HFF-Myc (cell line): Measurements from ENCODE around the gene GJB6.

ENCODE experiments used
- DNase-seq: peaks from one replicate; pipeline ENCODE4 v3.0.0-alpha.2; 2011; ENCODE audit warnings: low read depth; ENCODE audit errors: extremely low read depth
- H3K4me3 ChIP-seq: replicated peaks from 2 replicates; pipeline ENCODE4 v1.5.1; 2011; ENCODE audit warnings: low read depth, mild to moderate bottlenecking, control low read depth, low read length
- TF ChIP-seq, protein P1 (sequence below): IDR thresholded peaks from 2 replicates; pipeline ENCODE4 v1.5.1; 2012; ENCODE audit warnings: mild to moderate bottlenecking, low read depth, low read length, control low read depth; ENCODE audit errors: missing control alignments

The GJB6 gene

DNA sequence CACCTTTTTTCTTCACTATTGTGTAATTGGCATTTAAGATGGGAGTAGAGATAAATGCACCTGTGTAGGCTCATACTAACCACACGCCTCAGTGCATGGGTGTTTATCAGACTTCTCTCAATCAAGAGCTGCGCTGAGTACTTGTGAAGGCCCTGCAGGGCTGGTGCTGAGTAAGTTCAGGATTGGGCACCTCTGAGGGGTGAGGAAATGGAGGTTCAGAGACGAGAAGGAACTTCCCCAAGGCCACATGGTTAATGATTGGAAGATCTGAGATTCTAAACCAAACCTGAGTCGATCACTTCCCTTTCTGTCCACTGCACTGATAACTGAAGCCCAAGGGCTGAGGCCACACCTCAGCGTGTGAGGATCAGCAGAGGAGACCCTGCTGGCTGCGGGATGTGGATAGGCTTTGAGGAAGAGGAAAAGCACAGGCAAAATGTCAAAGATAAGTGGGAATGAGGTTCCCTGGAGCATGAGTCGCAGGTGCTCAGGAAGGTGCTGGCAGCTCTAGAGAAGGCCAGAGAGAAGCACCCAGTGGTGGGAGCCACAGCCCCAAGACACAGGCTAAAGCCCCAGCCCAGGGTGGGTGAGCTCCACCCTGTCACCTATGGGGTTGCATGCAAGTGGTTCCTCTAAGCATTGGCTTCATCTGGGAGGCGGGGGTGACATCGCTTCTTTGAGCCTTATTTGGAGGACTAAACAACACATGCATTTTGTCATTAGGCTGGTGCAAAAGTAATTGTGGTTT, 32.3 kb upstream of the GJB6 start:
- no peak for DNase-seq
- TF ChIP-seq, protein P1, sequence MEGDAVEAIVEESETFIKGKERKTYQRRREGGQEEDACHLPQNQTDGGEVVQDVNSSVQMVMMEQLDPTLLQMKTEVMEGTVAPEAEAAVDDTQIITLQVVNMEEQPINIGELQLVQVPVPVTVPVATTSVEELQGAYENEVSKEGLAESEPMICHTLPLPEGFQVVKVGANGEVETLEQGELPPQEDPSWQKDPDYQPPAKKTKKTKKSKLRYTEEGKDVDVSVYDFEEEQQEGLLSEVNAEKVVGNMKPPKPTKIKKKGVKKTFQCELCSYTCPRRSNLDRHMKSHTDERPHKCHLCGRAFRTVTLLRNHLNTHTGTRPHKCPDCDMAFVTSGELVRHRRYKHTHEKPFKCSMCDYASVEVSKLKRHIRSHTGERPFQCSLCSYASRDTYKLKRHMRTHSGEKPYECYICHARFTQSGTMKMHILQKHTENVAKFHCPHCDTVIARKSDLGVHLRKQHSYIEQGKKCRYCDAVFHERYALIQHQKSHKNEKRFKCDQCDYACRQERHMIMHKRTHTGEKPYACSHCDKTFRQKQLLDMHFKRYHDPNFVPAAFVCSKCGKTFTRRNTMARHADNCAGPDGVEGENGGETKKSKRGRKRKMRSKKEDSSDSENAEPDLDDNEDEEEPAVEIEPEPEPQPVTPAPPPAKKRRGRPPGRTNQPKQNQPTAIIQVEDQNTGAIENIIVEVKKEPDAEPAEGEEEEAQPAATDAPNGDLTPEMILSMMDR, result no peak
- H3K4me3 ChIP-seq, result no peak overlapping the region

DNA sequence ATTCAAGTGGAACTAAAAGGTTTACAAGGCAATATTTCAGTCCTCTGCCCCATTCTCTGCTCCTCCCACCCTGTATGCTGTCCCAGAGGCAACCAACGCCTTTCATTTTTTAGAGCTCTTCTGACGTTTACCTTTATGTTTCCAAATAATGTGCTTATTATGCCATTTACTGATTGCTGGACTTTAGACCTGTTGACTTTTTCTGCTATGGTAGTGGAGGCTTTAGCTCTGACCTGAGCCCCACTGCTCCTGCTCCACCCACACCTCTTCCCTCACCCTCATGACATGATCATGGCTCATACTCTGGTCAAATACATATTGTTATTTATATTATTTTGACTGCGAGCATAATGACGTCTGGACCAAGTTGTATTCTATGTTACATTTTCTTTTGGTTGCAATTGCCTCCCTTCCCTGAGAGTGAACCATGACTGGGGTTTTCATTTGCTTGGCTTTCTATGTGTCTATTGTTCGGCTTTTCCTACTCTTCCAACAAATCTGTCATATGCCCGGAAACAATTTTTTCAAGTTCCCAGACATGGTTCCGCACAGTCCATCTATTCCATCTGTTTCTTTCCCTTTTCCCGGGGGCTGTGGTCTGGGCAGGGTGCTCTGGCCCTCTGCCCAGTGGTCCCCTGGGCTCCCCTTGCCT, 31.4 kb upstream of the GJB6 start:
- no peak overlapping the region for H3K4me3 ChIP-seq
- DNase-seq, result no peak
- TF ChIP-seq, protein P1, result no peak

DNA sequence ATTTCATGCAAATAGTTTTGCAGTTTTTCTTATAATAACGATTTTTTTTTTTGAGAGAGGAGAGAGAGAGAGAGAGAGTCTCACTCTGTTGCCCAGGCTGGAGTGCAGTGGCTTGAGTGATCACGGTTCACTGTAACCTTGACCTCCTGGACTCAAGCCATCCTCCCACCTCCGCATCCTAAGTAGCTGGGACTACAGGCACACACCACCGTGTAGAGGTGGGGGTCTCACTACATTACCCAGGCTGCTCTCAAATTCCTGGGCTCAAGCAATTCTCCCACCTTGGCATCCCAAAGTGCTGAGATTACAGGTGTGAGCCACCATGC, 26.8 kb upstream of the GJB6 start:
- DNase-seq, result no peak
- TF ChIP-seq, protein P1, result no peak
- H3K4me3 ChIP-seq, result no peak overlapping the region

DNA sequence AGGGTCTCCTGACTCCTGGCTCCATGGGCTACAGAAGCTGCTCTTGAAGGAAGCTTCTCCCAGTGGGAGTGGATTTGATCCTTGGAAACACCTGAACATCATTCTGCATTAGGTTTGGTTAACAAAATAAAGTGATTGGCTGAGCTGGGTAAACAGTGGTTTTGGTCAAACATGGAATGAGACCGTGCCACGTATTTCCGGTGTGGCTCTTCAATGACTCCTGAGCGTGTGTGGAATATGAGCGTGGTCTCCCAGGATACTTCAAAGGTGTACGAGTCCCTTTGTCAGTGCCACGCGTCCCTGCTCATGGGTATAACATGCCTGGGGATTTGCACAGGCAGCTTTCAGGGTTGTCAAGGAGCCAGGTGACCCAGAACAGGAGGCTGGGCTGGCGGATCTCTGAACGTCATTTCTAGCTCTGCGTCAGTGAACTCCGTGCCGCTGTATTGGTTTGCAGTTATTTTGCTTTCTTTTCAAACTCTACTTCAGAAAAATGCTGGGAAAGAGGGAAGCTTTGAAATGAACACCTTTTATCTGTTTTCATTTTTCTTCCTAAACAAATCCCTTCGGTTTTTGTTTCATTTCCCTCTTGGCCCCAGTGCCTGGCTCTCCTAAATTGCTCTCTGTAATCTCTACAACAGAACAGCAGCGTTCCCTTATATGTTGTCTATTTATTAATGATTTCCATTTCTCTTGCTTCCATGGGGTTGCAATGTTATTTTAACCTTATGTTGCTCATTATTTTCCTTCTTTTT, 26.3 kb upstream of the GJB6 start:
- no peak overlapping the region for H3K4me3 ChIP-seq
- DNase-seq, result no peak
- TF ChIP-seq, protein P1, result no peak

DNA sequence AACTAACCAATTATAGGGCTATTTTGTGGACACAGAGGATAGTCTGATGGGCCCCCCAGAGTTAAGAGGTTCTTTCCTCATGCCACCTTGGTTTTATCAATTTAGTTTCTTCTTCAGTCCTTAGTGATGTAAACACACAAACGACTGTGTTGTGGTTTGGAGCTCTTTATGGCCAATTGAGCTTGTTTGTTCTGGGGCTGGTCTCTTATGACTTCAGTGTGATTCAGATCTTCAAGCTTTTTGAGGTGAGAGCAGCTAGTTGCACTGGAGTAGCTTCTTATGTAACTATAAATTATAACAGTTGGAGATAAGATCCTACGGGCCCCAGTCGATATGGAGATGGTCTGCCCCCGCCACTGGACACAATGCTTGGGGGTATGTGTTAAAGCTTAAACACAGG, 22.0 kb upstream of the GJB6 start:
- H3K4me3 ChIP-seq, result no peak overlapping the region
- DNase-seq, result no peak
- TF ChIP-seq, protein P1, result no peak

DNA sequence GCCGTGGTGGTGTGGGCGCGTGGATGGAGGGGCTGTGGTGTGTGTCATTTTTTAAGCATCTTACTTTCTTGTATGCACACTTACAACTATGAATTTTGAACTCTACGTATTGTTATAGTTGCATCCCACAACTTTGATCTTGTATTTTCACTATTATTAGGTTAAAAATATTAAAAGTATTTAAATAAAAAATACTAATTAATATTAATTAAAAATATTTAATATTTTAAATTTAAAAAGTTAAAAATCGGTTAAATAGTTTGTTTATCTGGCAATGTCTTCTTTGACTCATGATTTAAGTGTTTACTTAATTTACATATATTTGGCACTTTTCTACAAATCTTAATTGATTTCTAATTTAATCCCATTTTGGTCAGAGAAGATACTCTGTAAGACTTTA, 17.8 kb upstream of the GJB6 start:
- no peak for DNase-seq
- TF ChIP-seq, protein P1, result no peak
- no peak overlapping the region for H3K4me3 ChIP-seq
